Measurements from ENCODE around the gene PRSS56. TPM values are rescaled to one million over a fixed set of nuclear protein-coding genes. Genes with fewer than 3 reads are reported as not detected.

Gene PRSS56
- total RNA-seq, 2 donors from 2014 or later = not detected

GRCh38 chr2:232525791-232526371, 5.7 kb downstream of the PRSS56 start, which contains the start of gene CHRND:
Gene CHRND (plus strand): TSS chr2:232526160. CDS start chr2:232526216, 56 bp downstream.
- no peaks in the 10 kb centered on the region for H3K4me1 ChIP-seq (ENCODE audit: control insufficient read depth, insufficient read depth, low read length)
- Mint-ChIP-seq H3K4me1 (no peaks in the 10 kb centered on the region), H3K27ac (no peak within 1 kb of the TSS), H3K9me3 (no peaks in the 10 kb centered on the region), H3K36me3 (ENCODE audit: low read depth) (no peaks in the 10 kb centered on the region), H3K27me3 (ENCODE audit: insufficient read depth) (peaks cover 51% of the 10 kb centered on the region), H3K4me3 (no peak within 1 kb of the TSS)
- no peak within 1 kb of the TSS for H3K9ac ChIP-seq (ENCODE audit: extremely low read depth, low read length, poor library complexity, severe bottlenecking)
- TF ChIP-seq CTCF (conservative IDR thresholded peaks at IDR 0.05) = no peak
- H3K27ac ChIP-seq (ENCODE audit: low read depth, low read length) = no peak within 1 kb of the TSS
- H3K4me3 ChIP-seq (ENCODE audit: low read length) = no peak within 1 kb of the TSS
- H3K36me3 ChIP-seq (ENCODE audit: control insufficient read depth, insufficient read depth, low read length) = no peaks in the 10 kb centered on the region
- H3K9me3 ChIP-seq (ENCODE audit: control insufficient read depth, low read length) = no peaks in the 10 kb centered on the region
- 49 to 67% methylated on average over 1 to 16 of the region's 18 CpGs for WGBS, 2 experiments (ENCODE audit: insufficient coverage in 1 of 2, insufficient read length in 1 of 2)
- peak; percentile 64 for DNase-seq
- peaks cover 45% of the 10 kb centered on the region for H3K27me3 ChIP-seq (ENCODE audit: control insufficient read depth, insufficient read depth, low read length, poor library complexity, severe bottlenecking)

- Histone ChIP-seq H3K4me1 (ENCODE audit: control insufficient read depth, insufficient read depth, low read length) (no peaks in the 10 kb centered on the region), H3K27ac (ENCODE audit: low read depth, low read length) (no peak overlapping the region), H3K4me3 (ENCODE audit: low read length) (no peak overlapping the region), H3K9me3 (ENCODE audit: control insufficient read depth, low read length) (no peaks in the 10 kb centered on the region), H3K27me3 (ENCODE audit: control insufficient read depth, insufficient read depth, low read length, poor library complexity, severe bottlenecking) (peaks cover 39% of the 10 kb centered on the region), H3K36me3 (ENCODE audit: control insufficient read depth, insufficient read depth, low read length) (no peaks in the 10 kb centered on the region), H3K9ac (ENCODE audit: extremely low read depth, low read length, poor library complexity, severe bottlenecking) (no peak overlapping the region)
- no peaks in the 10 kb centered on the region for H3K36me3 Mint-ChIP-seq (ENCODE audit: low read depth)
- WGBS, 2 experiments (ENCODE audit: insufficient coverage in 1 of 2, insufficient read length in 1 of 2) = 80 to 85% methylated on average over 2 to 12 of the region's 13 CpGs
- TF ChIP-seq CTCF (conservative IDR thresholded peaks at IDR 0.05) = no peak
- DNase-seq = no peak
- peaks cover 46% of the 10 kb centered on the region for H3K27me3 Mint-ChIP-seq (ENCODE audit: insufficient read depth)
- no peaks in the 10 kb centered on the region for H3K4me1 Mint-ChIP-seq
- H3K27ac Mint-ChIP-seq = no peak overlapping the region
- H3K4me3 Mint-ChIP-seq = no peak overlapping the region
- no peaks in the 10 kb centered on the region for H3K9me3 Mint-ChIP-seq
These were observed 6.3 kb downstream of the PRSS56 start for GRCh38 chr2:232526372-232526941.

- TF ChIP-seq CTCF (conservative IDR thresholded peaks at IDR 0.05) = no peak
- H3K36me3 Mint-ChIP-seq (ENCODE audit: low read depth) = no peaks in the 10 kb centered on the region
- no peaks in the 10 kb centered on the region for H3K4me1 Mint-ChIP-seq
- Histone ChIP-seq H3K4me1 (ENCODE audit: control insufficient read depth, insufficient read depth, low read length) (no peaks in the 10 kb centered on the region), H3K36me3 (ENCODE audit: control insufficient read depth, insufficient read depth, low read length) (no peaks in the 10 kb centered on the region), H3K4me3 (ENCODE audit: low read length) (no peak overlapping the region), H3K27me3 (ENCODE audit: control insufficient read depth, insufficient read depth, low read length, poor library complexity, severe bottlenecking) (peaks cover 25% of the 10 kb centered on the region), H3K27ac (ENCODE audit: low read depth, low read length) (no peak overlapping the region), H3K9ac (ENCODE audit: extremely low read depth, low read length, poor library complexity, severe bottlenecking) (no peak overlapping the region), H3K9me3 (ENCODE audit: control insufficient read depth, low read length) (no peaks in the 10 kb centered on the region)
- DNase-seq = no peak
- H3K9me3 Mint-ChIP-seq = no peaks in the 10 kb centered on the region
- H3K27me3 Mint-ChIP-seq (ENCODE audit: insufficient read depth) = peaks cover 35% of the 10 kb centered on the region
- WGBS, 2 experiments (ENCODE audit: insufficient coverage in 1 of 2, insufficient read length in 1 of 2) = 89 to 90% methylated on average over 1 to 6 of the region's 6 CpGs
- no peak overlapping the region for H3K4me3 Mint-ChIP-seq
- H3K27ac Mint-ChIP-seq = no peak overlapping the region
These were observed 7.8 kb downstream of the PRSS56 start for GRCh38 chr2:232527905-232528470.
